Osteoblast (primary cell): ENCODE results near the gene NRP2. TPM values are rescaled to one million over a fixed set of nuclear protein-coding genes. Genes with fewer than 3 reads are reported as not detected.

Experiments
- DNase-seq: peaks from one replicate; pipeline ENCODE4 v3.0.0; 2011; ENCODE audit warnings: low spot score, mixed read lengths; ENCODE audit not compliant: insufficient read length; ENCODE audit errors: missing footprints
- H2AFZ ChIP-seq: 2 replicates; pipeline ENCODE4 v1.6.0; 2011; ENCODE audit warnings: mild to moderate bottlenecking, low read length
- H3K27ac ChIP-seq: 2 replicates; pipeline ENCODE4 v1.5.1; 2011; ENCODE audit warnings: mild to moderate bottlenecking, low read depth, low read length, moderate library complexity
- H3K27me3 ChIP-seq: 2 replicates; pipeline ENCODE4 v1.6.0; 2012; ENCODE audit warnings: mild to moderate bottlenecking, control low read depth, inconsistent platforms, low read length, moderate library complexity; ENCODE audit not compliant: insufficient read depth
- H3K36me3 ChIP-seq: 2 replicates; pipeline ENCODE4 v1.5.1; 2011; ENCODE audit warnings: mild to moderate bottlenecking, low read length, control low read depth, moderate library complexity; ENCODE audit not compliant: insufficient read depth
- H3K4me1 ChIP-seq: 2 replicates; pipeline ENCODE4 v1.5.1; 2011; ENCODE audit warnings: mild to moderate bottlenecking, low read length, control low read depth, moderate library complexity; ENCODE audit not compliant: insufficient read depth
- H3K4me2 ChIP-seq: 2 replicates; pipeline ENCODE4 v1.6.0; 2011; ENCODE audit warnings: mild to moderate bottlenecking, low read length; ENCODE audit not compliant: insufficient read depth
- H3K4me3 ChIP-seq: fragments of 200-600 bp; sonication (generic); 3 replicates; pipeline ENCODE4 v1.5.1; 2012; ENCODE audit warnings: mild to moderate bottlenecking, low read length, inconsistent platforms; ENCODE audit not compliant: insufficient read depth
- H3K79me2 ChIP-seq: 2 replicates; pipeline ENCODE4 v1.6.0; 2012; ENCODE audit warnings: mild to moderate bottlenecking, low read length, control low read depth, inconsistent platforms; ENCODE audit not compliant: insufficient read depth
- H3K9me3 ChIP-seq: 2 replicates; pipeline ENCODE4 v1.5.1; 2011; ENCODE audit warnings: low read depth, low read length, control low read depth
- H4K20me1 ChIP-seq: 2 replicates; pipeline ENCODE4 v1.6.0; 2012; ENCODE audit warnings: mild to moderate bottlenecking, low read length, control low read depth; ENCODE audit not compliant: insufficient read depth
- total RNA-seq: library from RNA; depleted of rRNA; stranded (reverse); fragments of >200 nt; gene quantifications from 2 replicates; pipeline ENCODE4 v1.2.3, GENCODE V29; 2012
- TF ChIP-seq, protein P1 (sequence below): IDR thresholded peaks from 2 replicates; pipeline ENCODE4 v1.5.1; 2011; ENCODE audit warnings: mild to moderate bottlenecking, low read depth, low read length, moderate library complexity; ENCODE audit errors: extremely low read depth

Gene NRP2
- total RNA-seq, 1 donor: 183 TPM

DNA sequence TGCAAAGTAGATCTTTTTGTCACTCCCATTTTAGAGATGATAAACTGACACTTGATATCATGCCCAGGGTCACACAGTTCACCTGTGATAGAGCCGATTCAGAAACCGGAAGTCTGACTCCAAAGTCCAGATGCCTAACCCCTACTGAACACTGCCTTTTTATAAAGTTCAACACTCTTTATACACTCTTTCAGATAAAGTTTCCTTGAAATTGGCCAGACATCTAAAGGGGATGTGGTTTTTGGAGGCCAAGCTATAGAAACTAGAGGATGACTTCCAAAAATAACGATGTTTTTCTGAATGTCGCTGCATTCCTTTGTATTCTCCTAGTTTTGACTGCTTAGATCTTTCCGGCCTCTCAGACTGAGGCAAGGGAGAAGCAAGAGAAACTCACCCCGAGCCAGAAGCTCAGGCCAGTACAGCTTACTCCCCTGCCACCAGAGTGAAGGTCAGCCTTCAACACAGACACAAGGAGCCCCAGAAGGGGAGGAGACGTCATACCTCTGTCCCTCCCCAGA, 61.8 kb downstream of the NRP2 start:
- no peak overlapping the region for H3K4me3 ChIP-seq
- H3K27me3 ChIP-seq: no peaks in the 10 kb centered on the region
- TF ChIP-seq, protein P1, sequence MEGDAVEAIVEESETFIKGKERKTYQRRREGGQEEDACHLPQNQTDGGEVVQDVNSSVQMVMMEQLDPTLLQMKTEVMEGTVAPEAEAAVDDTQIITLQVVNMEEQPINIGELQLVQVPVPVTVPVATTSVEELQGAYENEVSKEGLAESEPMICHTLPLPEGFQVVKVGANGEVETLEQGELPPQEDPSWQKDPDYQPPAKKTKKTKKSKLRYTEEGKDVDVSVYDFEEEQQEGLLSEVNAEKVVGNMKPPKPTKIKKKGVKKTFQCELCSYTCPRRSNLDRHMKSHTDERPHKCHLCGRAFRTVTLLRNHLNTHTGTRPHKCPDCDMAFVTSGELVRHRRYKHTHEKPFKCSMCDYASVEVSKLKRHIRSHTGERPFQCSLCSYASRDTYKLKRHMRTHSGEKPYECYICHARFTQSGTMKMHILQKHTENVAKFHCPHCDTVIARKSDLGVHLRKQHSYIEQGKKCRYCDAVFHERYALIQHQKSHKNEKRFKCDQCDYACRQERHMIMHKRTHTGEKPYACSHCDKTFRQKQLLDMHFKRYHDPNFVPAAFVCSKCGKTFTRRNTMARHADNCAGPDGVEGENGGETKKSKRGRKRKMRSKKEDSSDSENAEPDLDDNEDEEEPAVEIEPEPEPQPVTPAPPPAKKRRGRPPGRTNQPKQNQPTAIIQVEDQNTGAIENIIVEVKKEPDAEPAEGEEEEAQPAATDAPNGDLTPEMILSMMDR: no peak
- no peak overlapping the region for H3K27ac ChIP-seq
- no peak for DNase-seq
- no peaks in the 10 kb centered on the region for H3K9me3 ChIP-seq
- no peak overlapping the region for H3K4me2 ChIP-seq
- H3K79me2 ChIP-seq: no peaks in the 10 kb centered on the region
- no peaks in the 10 kb centered on the region for H3K4me1 ChIP-seq
- H4K20me1 ChIP-seq: no peaks in the 10 kb centered on the region
- no peak overlapping the region for H2AFZ ChIP-seq
- peaks cover 93% of the 10 kb centered on the region for H3K36me3 ChIP-seq

DNA sequence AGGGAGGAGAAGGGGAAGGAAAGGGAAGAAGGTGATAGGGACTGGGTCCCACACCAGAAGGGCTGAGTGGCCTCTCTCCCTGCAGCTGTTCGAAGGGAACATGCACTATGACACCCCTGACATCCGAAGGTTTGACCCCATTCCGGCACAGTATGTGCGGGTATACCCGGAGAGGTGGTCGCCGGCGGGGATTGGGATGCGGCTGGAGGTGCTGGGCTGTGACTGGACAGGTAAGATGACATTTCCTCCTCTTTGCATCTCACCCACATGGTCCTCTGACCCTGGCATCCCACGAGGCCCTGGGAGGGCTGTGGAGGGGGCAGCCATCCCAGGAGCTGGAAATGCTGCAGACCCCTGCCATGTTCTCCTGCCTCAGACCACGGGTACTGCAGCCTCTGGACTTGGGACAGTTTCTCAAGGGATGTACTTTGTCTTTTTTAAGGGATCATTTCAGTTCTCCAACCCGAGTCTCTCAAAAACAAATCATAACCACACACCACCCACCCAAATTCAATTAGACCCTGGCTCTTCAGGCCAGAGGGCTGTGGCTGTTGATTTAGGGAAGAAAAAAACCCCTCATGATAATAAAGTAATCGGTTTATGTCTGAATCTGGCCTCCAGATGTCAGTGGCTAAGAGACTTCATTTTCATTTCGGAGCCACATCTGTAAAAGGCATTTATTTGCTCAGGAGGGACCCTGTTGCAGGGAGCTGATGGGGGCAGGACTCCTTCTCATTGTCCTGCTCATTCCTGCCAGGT, 63.5 kb downstream of the NRP2 start:
- H3K36me3 ChIP-seq: peaks cover 94% of the 10 kb centered on the region
- H3K27ac ChIP-seq: no peak overlapping the region
- no peak overlapping the region for H3K4me3 ChIP-seq
- peaks cover 5% of the 10 kb centered on the region for H3K4me1 ChIP-seq
- H3K4me2 ChIP-seq: no peak overlapping the region
- H2AFZ ChIP-seq: no peak overlapping the region
- no peaks in the 10 kb centered on the region for H4K20me1 ChIP-seq
- TF ChIP-seq, protein P1: no peak
- H3K79me2 ChIP-seq: no peaks in the 10 kb centered on the region
- H3K27me3 ChIP-seq: no peaks in the 10 kb centered on the region
- DNase-seq: no peak
- H3K9me3 ChIP-seq: no peaks in the 10 kb centered on the region

DNA sequence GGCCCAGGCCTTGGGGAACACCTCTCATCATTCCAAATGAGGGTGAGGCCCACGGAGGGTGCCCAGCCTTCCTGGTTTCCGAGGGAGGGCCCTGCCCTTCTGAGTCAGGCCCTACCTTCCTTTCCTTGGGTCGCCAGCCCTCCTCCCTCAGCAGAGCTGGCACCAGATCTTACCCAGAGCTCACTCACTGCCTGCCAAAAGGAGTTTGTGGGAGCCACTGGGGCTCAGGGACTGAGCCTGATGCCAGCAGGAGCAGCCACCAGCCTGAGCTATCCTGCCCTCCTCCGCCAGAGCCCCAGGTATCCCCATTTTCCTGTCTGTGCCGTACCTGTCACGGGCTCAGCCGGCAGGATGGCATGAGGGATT, 64.1 kb downstream of the NRP2 start:
- H3K4me1 ChIP-seq: peaks cover 10% of the 10 kb centered on the region
- H3K36me3 ChIP-seq: peaks cover 88% of the 10 kb centered on the region
- TF ChIP-seq, protein P1: no peak
- no peaks in the 10 kb centered on the region for H4K20me1 ChIP-seq
- H3K79me2 ChIP-seq: no peaks in the 10 kb centered on the region
- no peaks in the 10 kb centered on the region for H3K27me3 ChIP-seq
- H3K4me3 ChIP-seq: no peak overlapping the region
- H3K9me3 ChIP-seq: no peaks in the 10 kb centered on the region
- H3K4me2 ChIP-seq: no peak overlapping the region
- H2AFZ ChIP-seq: no peak overlapping the region
- no peak overlapping the region for H3K27ac ChIP-seq
- DNase-seq: no peak

DNA sequence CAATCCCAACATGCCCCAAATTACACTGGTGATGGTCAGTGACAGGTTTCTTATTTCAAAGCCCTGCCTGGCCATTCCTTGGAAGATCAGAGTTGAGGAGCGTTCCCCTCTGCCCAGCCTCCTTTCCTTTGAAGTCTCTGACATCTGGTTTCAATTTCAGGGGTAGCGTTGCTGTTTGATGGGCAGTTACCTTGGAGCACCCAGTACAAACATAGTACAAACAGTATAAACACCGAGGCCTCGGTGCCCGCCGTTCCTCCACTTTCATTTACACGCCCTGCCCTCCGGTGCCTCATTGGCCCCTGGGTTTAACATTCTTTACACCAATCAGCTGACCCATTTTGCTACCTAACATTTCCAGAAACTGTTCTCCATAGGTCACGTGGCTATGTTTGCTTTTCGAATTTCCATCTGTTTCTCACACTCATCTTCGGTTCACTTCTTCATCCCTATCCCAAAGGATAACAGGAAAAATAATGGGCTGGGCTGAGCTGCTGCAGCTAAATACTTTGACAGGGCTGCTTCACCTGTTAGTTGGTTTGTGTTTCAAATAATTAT, 65.6 kb downstream of the NRP2 start:
- H2AFZ ChIP-seq: no peak overlapping the region
- no peaks in the 10 kb centered on the region for H3K27me3 ChIP-seq
- no peaks in the 10 kb centered on the region for H3K9me3 ChIP-seq
- no peaks in the 10 kb centered on the region for H4K20me1 ChIP-seq
- H3K36me3 ChIP-seq: peaks cover 75% of the 10 kb centered on the region
- no peak overlapping the region for H3K4me3 ChIP-seq
- no peaks in the 10 kb centered on the region for H3K79me2 ChIP-seq
- peaks cover 25% of the 10 kb centered on the region for H3K4me1 ChIP-seq
- no peak overlapping the region for H3K27ac ChIP-seq
- DNase-seq: no peak
- H3K4me2 ChIP-seq: no peak overlapping the region
- TF ChIP-seq, protein P1: no peak
